A549 (cell line): Measurements from ENCODE around the gene LDLRAD1. TPM values are rescaled to one million over a fixed set of nuclear protein-coding genes. Genes with fewer than 3 reads are reported as not detected.
A peak's percentile ranks its signal among the peaks of the same experiment; 100 is the strongest.

Experiments
- ATAC-seq, 2 experiments: fragments of 200-7000 bp in 1 of 2; fragments of >200 bp in 1 of 2; cut with Nextera tagmentation in 1 of 2; cut with Tn5 transposase in 1 of 2; 3 replicates each; pipeline versions ENCODE4 v1.8.0 to v1.9.1; 2018 to 2020; ENCODE audit warnings: mild to moderate bottlenecking in 1 of 2, moderate library complexity in 1 of 2
- CTCF ChIA-PET: fragments of 300-600 bp; sonication (Branson Sonifier 250); formaldehyde crosslinking; extraction: SDS; loops from one replicate; lab custom pipeline; 2021; ENCODE audit warnings: antibody characterized with exemption, inconsistent platforms; lab: Yijun Ruan, JAX
- POLR2A ChIA-PET: fragments of 350-600 bp; formaldehyde crosslinking; extraction: SDS; loops from one replicate; lab custom pipeline; 2021; ENCODE audit warnings: antibody characterized with exemption, inconsistent platforms; lab: Yijun Ruan, JAX
- DNase-seq, 2 experiments: peaks; one replicate each; pipeline versions ENCODE4 v3.0.0 to v3.0.0-alpha.2; 2011 to 2016; ENCODE audit warnings: low read depth in 1 of 2, low spot score in 1 of 2
- FAIRE-seq: peaks from 2 replicates; lab custom pipeline; 2011; peaks lifted over from hg19 to GRCh38; lab: Jason Lieb, UNC
- H3K27ac ChIP-seq, 2 experiments: fragments of >200 bp; sonication (Bioruptor Twin); formaldehyde crosslinking; 3 replicates each; pipeline ENCODE4 v1.5.1; 2016 to 2017
- H3K4me1 ChIP-seq: fragments of >200 bp; sonication (Bioruptor Twin); formaldehyde crosslinking; 3 replicates; pipeline ENCODE4 v1.6.1; 2016
- H3K4me2 ChIP-seq: fragments of >200 bp; sonication (Bioruptor Twin); formaldehyde crosslinking; 3 replicates; pipeline ENCODE4 v1.6.1; 2016
- H3K4me3 ChIP-seq: fragments of >200 bp; sonication (Bioruptor Twin); formaldehyde crosslinking; 3 replicates; pipeline ENCODE4 v1.5.1; 2016
- H3K9me3 ChIP-seq: fragments of >200 bp; sonication (Bioruptor Twin); formaldehyde crosslinking; 3 replicates; pipeline ENCODE4 v1.6.1; 2016
- CBX2 ChIP-seq: fragments of 200-600 bp; sonication (generic); IDR thresholded peaks from 2 replicates; pipeline ENCODE4 v1.6.1; 2016; ENCODE audit warnings: low read depth, mild to moderate bottlenecking, borderline replicate concordance
- CBX8 ChIP-seq: fragments of 200-600 bp; sonication (generic); IDR thresholded peaks from 2 replicates; pipeline ENCODE4 v1.6.1; 2016
- EP300 ChIP-seq, 2 experiments: fragments of >200 bp; sonication (Bioruptor Twin); formaldehyde crosslinking; IDR thresholded peaks; 2 replicates in 1 of 2; 3 replicates in 1 of 2; pipeline ENCODE4 v1.6.1; 2016 to 2017
- ESRRA ChIP-seq: fragments of 150-350 bp; IDR thresholded peaks from 2 replicates; pipeline ENCODE4 v1.6.1; 2014; ENCODE audit warnings: mild to moderate bottlenecking, low read length, borderline replicate concordance
- FOSB ChIP-seq: fragments of 250-450 bp; sonication (Bioruptor Pico); IDR thresholded peaks from 2 replicates; pipeline ENCODE4 v1.5.0; 2020; ENCODE audit warnings: mild to moderate bottlenecking, moderate library complexity
- FOSL2 ChIP-seq, 2 experiments: fragments of 450-650 bp in 1 of 2; fragments of >200 bp in 1 of 2; sonication (Bioruptor Twin) in 1 of 2; formaldehyde crosslinking; IDR thresholded peaks; 2 replicates each; pipeline versions ENCODE4 v1.5.0 to v1.6.1; 2016 to 2020; ENCODE audit warnings: mild to moderate bottlenecking in 1 of 2, moderate library complexity in 1 of 2
- GATA3 ChIP-seq: IDR thresholded peaks from 2 replicates; pipeline ENCODE4 v1.6.1; 2012; ENCODE audit warnings: borderline replicate concordance
- HMGXB4 ChIP-seq: fragments of 250-450 bp; sonication (Bioruptor Pico); IDR thresholded peaks from 2 replicates; pipeline ENCODE4 v1.5.0; 2021; ENCODE audit warnings: mild to moderate bottlenecking, moderate library complexity, borderline replicate concordance
- JUN ChIP-seq, 2 experiments: fragments of >200 bp; sonication (Bioruptor Twin); formaldehyde crosslinking; IDR thresholded peaks; 2 replicates in 1 of 2; 3 replicates in 1 of 2; pipeline ENCODE4 v1.6.1; 2016 to 2017
- NR3C1 ChIP-seq: fragments of >200 bp; sonication (Bioruptor Twin); formaldehyde crosslinking; IDR thresholded peaks from 3 replicates; pipeline ENCODE4 v1.6.1; 2017
- PBX3 ChIP-seq: IDR thresholded peaks from 2 replicates; pipeline ENCODE4 v1.6.1; 2012
- RARB ChIP-seq: fragments of 250-450 bp; sonication (Bioruptor Pico); IDR thresholded peaks from 2 replicates; pipeline ENCODE4 v1.8.0; 2021; ENCODE audit warnings: mild to moderate bottlenecking, moderate library complexity
- RNF2 ChIP-seq: fragments of 200-600 bp; sonication (generic); IDR thresholded peaks from 2 replicates; pipeline ENCODE4 v1.6.1; 2016; ENCODE audit warnings: low read depth, mild to moderate bottlenecking, antibody characterized with exemption, moderate library complexity, borderline replicate concordance
- SMC3 ChIP-seq: fragments of >200 bp; sonication (Bioruptor Twin); formaldehyde crosslinking; IDR thresholded peaks from 3 replicates; pipeline ENCODE4 v1.6.1; 2018; ENCODE audit warnings: inconsistent platforms
- SREBF2 ChIP-seq: fragments of 450-650 bp; IDR thresholded peaks from 2 replicates; pipeline ENCODE4 v1.6.1; 2014; ENCODE audit warnings: mild to moderate bottlenecking, moderate library complexity
- ZC3H11A ChIP-seq: fragments of 450-650 bp; IDR thresholded peaks from 2 replicates; pipeline ENCODE4 v1.6.1; 2014; ENCODE audit warnings: antibody characterized with exemption, mild to moderate bottlenecking
- WGBS: methylation state at CpG from one replicate; pipeline ENCODE4 v1.1.6; 2017; ENCODE audit errors: missing lambda C conversion rate; 5-methylcytosine and 5-hydroxymethylcytosine counted together
- polyA plus RNA-seq, 4 experiments: library from polyadenylated mRNA; depleted of rRNA in 3 of 4; stranded (reverse); fragments of >200 nt; fragmentation: RNase III in 1 of 4; extraction: RNeasy Plus Mini Kit Qiagen cat#74134 plus additional on column Dnase treatment in 1 of 4; gene quantifications; 2 replicates in 3 of 4; 3 replicates in 1 of 4; pipeline ENCODE4 v1.2.3, GENCODE V29; 2011 to 2017
- TF ChIP-seq, protein P1 (sequence below): fragments of 150-350 bp; IDR thresholded peaks from 2 replicates; pipeline ENCODE4 v1.6.1; 2014; ENCODE audit warnings: low read depth, mild to moderate bottlenecking, low read length
- TF ChIP-seq, protein P2 (sequence below): fragments of >200 bp; sonication (Bioruptor Twin); formaldehyde crosslinking; IDR thresholded peaks from 3 replicates; pipeline ENCODE4 v1.5.1; 2016

Gene LDLRAD1
- polyA plus RNA-seq, 2 of the 4 experiments (the other 2 are of a cell fraction), result 0.06 TPM; not detected in 1

DNA sequence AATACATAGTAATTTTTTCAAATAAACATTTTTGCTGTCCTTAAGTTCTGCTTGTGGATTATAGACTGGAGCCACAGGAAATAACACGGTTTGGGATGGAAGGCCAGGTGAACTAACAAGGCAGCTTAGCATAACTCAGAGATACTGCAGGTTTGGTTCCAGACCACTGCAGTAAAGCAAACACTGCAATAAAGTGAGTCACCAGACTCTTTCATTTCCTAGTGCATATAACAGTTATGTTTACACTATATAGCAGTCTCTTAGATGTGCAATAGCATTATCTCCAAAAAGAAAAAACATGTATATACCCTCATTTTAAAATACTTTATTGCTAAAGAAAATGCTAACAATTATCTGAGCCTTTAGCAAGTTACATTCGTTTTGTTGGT, 49.9 kb downstream of the LDLRAD1 start:
- ChIA-PET CTCF (interaction anchor here (0.7 kb wide), 1 partner anchor 89 kb away, joined by 3 read pairs; no protein-coding TSS in a partner anchor), POLR2A (interaction anchor here (0.7 kb wide), 1 partner anchor 31 kb away, joined by 3 read pairs; no protein-coding TSS in a partner anchor)
- DNase-seq (no peak), ATAC-seq (peak in 1 of 2 experiments; percentile 62; a peak in 2 of 6 replicates), FAIRE-seq (no peak)
- H3K4me3 ChIP-seq, result no peak overlapping the region
- H3K4me2 ChIP-seq, result peak overlapping the region; percentile 38; the same call in 2 of the 3 replicates
- TF ChIP-seq SMC3, result no peak
- TF ChIP-seq ZC3H11A, result no peak
- no peak for TF ChIP-seq CBX2
- TF ChIP-seq, protein P1, sequence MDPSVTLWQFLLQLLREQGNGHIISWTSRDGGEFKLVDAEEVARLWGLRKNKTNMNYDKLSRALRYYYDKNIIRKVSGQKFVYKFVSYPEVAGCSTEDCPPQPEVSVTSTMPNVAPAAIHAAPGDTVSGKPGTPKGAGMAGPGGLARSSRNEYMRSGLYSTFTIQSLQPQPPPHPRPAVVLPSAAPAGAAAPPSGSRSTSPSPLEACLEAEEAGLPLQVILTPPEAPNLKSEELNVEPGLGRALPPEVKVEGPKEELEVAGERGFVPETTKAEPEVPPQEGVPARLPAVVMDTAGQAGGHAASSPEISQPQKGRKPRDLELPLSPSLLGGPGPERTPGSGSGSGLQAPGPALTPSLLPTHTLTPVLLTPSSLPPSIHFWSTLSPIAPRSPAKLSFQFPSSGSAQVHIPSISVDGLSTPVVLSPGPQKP, result no peak
- TF ChIP-seq RNF2, result no peak
- no peak for TF ChIP-seq SREBF2
- no peak for TF ChIP-seq GATA3
- no peak for TF ChIP-seq FOSB (CRISPR knock-in tag)
- no peak for TF ChIP-seq HMGXB4 (CRISPR knock-in tag)
- no peak for TF ChIP-seq FOSL2 (IDR thresholded peaks at IDR 0.05)
- no peak for TF ChIP-seq FOSL2 (CRISPR knock-in tag; IDR thresholded peaks at IDR 0.05)
- TF ChIP-seq, protein P2, sequence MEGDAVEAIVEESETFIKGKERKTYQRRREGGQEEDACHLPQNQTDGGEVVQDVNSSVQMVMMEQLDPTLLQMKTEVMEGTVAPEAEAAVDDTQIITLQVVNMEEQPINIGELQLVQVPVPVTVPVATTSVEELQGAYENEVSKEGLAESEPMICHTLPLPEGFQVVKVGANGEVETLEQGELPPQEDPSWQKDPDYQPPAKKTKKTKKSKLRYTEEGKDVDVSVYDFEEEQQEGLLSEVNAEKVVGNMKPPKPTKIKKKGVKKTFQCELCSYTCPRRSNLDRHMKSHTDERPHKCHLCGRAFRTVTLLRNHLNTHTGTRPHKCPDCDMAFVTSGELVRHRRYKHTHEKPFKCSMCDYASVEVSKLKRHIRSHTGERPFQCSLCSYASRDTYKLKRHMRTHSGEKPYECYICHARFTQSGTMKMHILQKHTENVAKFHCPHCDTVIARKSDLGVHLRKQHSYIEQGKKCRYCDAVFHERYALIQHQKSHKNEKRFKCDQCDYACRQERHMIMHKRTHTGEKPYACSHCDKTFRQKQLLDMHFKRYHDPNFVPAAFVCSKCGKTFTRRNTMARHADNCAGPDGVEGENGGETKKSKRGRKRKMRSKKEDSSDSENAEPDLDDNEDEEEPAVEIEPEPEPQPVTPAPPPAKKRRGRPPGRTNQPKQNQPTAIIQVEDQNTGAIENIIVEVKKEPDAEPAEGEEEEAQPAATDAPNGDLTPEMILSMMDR, result no peak
- TF ChIP-seq JUN (IDR thresholded peaks at IDR 0.05), result no peak
- no peak for TF ChIP-seq RARB (CRISPR knock-in tag)
- TF ChIP-seq CBX8, result no peak
- no peak for TF ChIP-seq ESRRA
- WGBS, result 27% methylated on average over 2 of the region's 2 CpGs
- H3K9me3 ChIP-seq, result no peaks in the 10 kb centered on the region
- peaks cover 18% of the 10 kb centered on the region for H3K4me1 ChIP-seq
- no peak overlapping the region for H3K27ac ChIP-seq

GRCh38 chr1:53967409-53968124, 50.4 kb downstream of the LDLRAD1 start:
- no peak for DNase-seq
- 87% methylated on average over 7 of the region's 7 CpGs for WGBS
- H3K9me3 ChIP-seq, result no peaks in the 10 kb centered on the region
- ChIA-PET CTCF (interaction anchor here (0.7 kb wide), 1 partner anchor 89 kb away, joined by 3 read pairs; no protein-coding TSS in a partner anchor), POLR2A (no interaction called here)
- TF ChIP-seq PBX3 (no peak), RNF2 (no peak), NR3C1 (no peak), EP300 (IDR thresholded peaks at IDR 0.05) (no peak)
- TF ChIP-seq, protein P1, result no peak
- H3K27ac ChIP-seq, result no peak overlapping the region
- peaks cover 18% of the 10 kb centered on the region for H3K4me1 ChIP-seq
- FAIRE-seq, result no peak
- no peak overlapping the region for H3K4me3 ChIP-seq
- no peak; a peak in 2 of 6 replicates for ATAC-seq
- H3K4me2 ChIP-seq, result peak overlapping the region; percentile 38; the same call in 1 of the 3 replicates
